AG09319 (cell line): ENCODE results near the gene COL23A1.

Experiments used
- DNase-seq: peaks from one replicate; pipeline ENCODE4 v3.0.0-alpha.2; 2010; ENCODE audit warnings: low read depth; ENCODE audit errors: extremely low read depth
- CTCF ChIP-seq: IDR thresholded peaks from 2 replicates; pipeline ENCODE4 v1.5.1; 2011; ENCODE audit warnings: low read depth, mild to moderate bottlenecking, inconsistent platforms, low read length, moderate library complexity

COL23A1 gene

GRCh38 chr5:178291161-178291561 is 299.0 kb downstream of the COL23A1 start:
- no peak for TF ChIP-seq CTCF
- DNase-seq, result no peak

- TF ChIP-seq CTCF, result no peak
- no peak for DNase-seq
Measured at GRCh38 chr5:178290376-178290775, 299.8 kb downstream of the COL23A1 start.

- TF ChIP-seq CTCF, result no peak
- no peak for DNase-seq
Measured at GRCh38 chr5:178289438-178289837, 300.8 kb downstream of the COL23A1 start.

GRCh38 chr5:178288401-178289368 is 301.5 kb downstream of the COL23A1 start:
- DNase-seq, result no peak
- TF ChIP-seq CTCF, result no peak

GRCh38 chr5:178287791-178288105 is 302.4 kb downstream of the COL23A1 start:
- no peak for DNase-seq
- no peak for TF ChIP-seq CTCF

- DNase-seq, result no peak
Measured at GRCh38 chr5:178287091-178287790, 303.0 kb downstream of the COL23A1 start.

More at GRCh38 chr5:178287091-178287790, 303.0 kb downstream of the COL23A1 start:
- TF ChIP-seq CTCF, result no peak
